ENCODE measurements around the gene PRPF19.

PRPF19 gene

GRCh38 chr11:60905551-60906113 is 753 bp downstream of the PRPF19 start:
- no peak for DNase-seq (ENCODE audit: low read depth in 2 of 2)

- no peak for DNase-seq (ENCODE audit: low read depth in 2 of 2)
Observed at GRCh38 chr11:60905047-60905446, 1.3 kb downstream of the PRPF19 start.

GRCh38 chr11:60902625-60903024 is 3.8 kb downstream of the PRPF19 start:
- DNase-seq (ENCODE audit: low read depth in 2 of 2): no peak

GRCh38 chr11:60900673-60901404 is 5.5 kb downstream of the PRPF19 start:
- DNase-seq (ENCODE audit: low read depth in 2 of 2): no peak

- DNase-seq (ENCODE audit: low read depth in 2 of 2): no peak
Observed at GRCh38 chr11:60899977-60900376, 6.4 kb downstream of the PRPF19 start.

GRCh38 chr11:60899046-60899936 is 7.1 kb downstream of the PRPF19 start:
- DNase-seq (ENCODE audit: low read depth in 2 of 2): no peak

- no peak for DNase-seq (ENCODE audit: low read depth in 2 of 2)
Observed at GRCh38 chr11:60897496-60897895, 8.9 kb downstream of the PRPF19 start.

- no peak for DNase-seq (ENCODE audit: low read depth in 2 of 2)
Observed at GRCh38 chr11:60895687-60896086, 10.7 kb downstream of the PRPF19 start.

GRCh38 chr11:60891103-60891741 is 15.2 kb downstream of the PRPF19 start:
- DNase-seq (ENCODE audit: low read depth in 2 of 2): no peak

GRCh38 chr11:60890696-60891095 is 15.7 kb downstream of the PRPF19 start:
- DNase-seq (ENCODE audit: low read depth in 2 of 2): no peak

- no peak for DNase-seq (ENCODE audit: low read depth in 2 of 2)
Observed at GRCh38 chr11:60889869-60890311, 16.5 kb downstream of the PRPF19 start.

GRCh38 chr11:60887556-60887955 is 18.8 kb downstream of the PRPF19 start:
- DNase-seq (ENCODE audit: low read depth in 2 of 2): no peak

- no peak for DNase-seq (ENCODE audit: low read depth in 2 of 2)
Observed at GRCh38 chr11:60880643-60881282, 25.6 kb downstream of the PRPF19 start.

- no peak for DNase-seq (ENCODE audit: low read depth in 2 of 2)
Observed at GRCh38 chr11:60879971-60880588, 26.3 kb downstream of the PRPF19 start.

- DNase-seq (ENCODE audit: low read depth in 2 of 2): no peak
Observed at GRCh38 chr11:60879104-60879503, 27.3 kb downstream of the PRPF19 start.

GRCh38 chr11:60878245-60879101 is 27.9 kb downstream of the PRPF19 start:
- DNase-seq (ENCODE audit: low read depth in 2 of 2): no peak

- no peak for DNase-seq (ENCODE audit: low read depth in 2 of 2)
Observed at GRCh38 chr11:60876168-60876485, 30.3 kb downstream of the PRPF19 start.

- no peak for DNase-seq (ENCODE audit: low read depth in 2 of 2)
Observed at GRCh38 chr11:60875366-60876167, 30.8 kb downstream of the PRPF19 start.
